Caco-2 (cell line): ENCODE measurements around the gene ASB1. TPM values are rescaled to one million over a fixed set of nuclear protein-coding genes. Genes with fewer than 3 reads are reported as not detected.
A peak's percentile ranks its signal among the peaks of the same experiment; 100 is the strongest.

Source experiments
- BruUV-seq: library from RNA; stranded (reverse); fragments of 400-500 nt; replicated peaks from 2 replicates; lab custom pipeline; 2021; lab: Mats Ljungman, UMichigan
- CTCF ChIA-PET: fragments of 300-600 bp; sonication (Branson Sonifier 250); formaldehyde crosslinking; loops from one replicate; lab custom pipeline; 2022; ENCODE audit warnings: antibody characterized with exemption; lab: Charles Lee
- POLR2A ChIA-PET: fragments of 300-600 bp; sonication (Branson Sonifier 250); formaldehyde crosslinking; loops from one replicate; lab custom pipeline; 2022; ENCODE audit warnings: antibody characterized with exemption; lab: Charles Lee
- DNase-seq, 2 experiments: peaks; one replicate each; pipeline versions ENCODE4 v3.0.0 to v3.0.0-alpha.2; 2020 to 2022
- H3K27me3 ChIP-seq: replicated peaks from 2 replicates; pipeline ENCODE4 v1.6.0; 2011; ENCODE audit warnings: low read length; ENCODE audit not compliant: control insufficient read depth, insufficient read depth
- H3K36me3 ChIP-seq: 2 replicates; pipeline ENCODE4 v1.5.1; 2011; ENCODE audit warnings: low read length; ENCODE audit not compliant: control insufficient read depth, insufficient read depth
- H3K4me1 ChIP-seq: fragments of 250-450 bp; sonication (Bioruptor Pico); 2 replicates; pipeline ENCODE4 v1.5.1; 2020; ENCODE audit warnings: mild to moderate bottlenecking
- H3K4me3 ChIP-seq: 2 replicates; pipeline ENCODE4 v1.5.1; 2011; ENCODE audit warnings: low read depth, mild to moderate bottlenecking, control low read depth, low read length
- H3K9me3 ChIP-seq: fragments of 250-450 bp; sonication (Bioruptor Pico); 2 replicates; pipeline ENCODE4 v1.5.1; 2020; ENCODE audit warnings: mild to moderate bottlenecking, moderate library complexity
- H3K27ac Mint-ChIP-seq: one replicate; pipeline ENCODE4 v1.8.0; 2022; ENCODE audit warnings: mixed read lengths; ENCODE audit not compliant: unreplicated experiment
- H3K27me3 Mint-ChIP-seq: one replicate; pipeline ENCODE4 v1.8.0; 2022; ENCODE audit warnings: mixed read lengths; ENCODE audit not compliant: insufficient read depth, unreplicated experiment
- H3K36me3 Mint-ChIP-seq: one replicate; pipeline ENCODE4 v1.8.0; 2022; ENCODE audit warnings: mild to moderate bottlenecking, mixed read lengths; ENCODE audit not compliant: insufficient read depth, unreplicated experiment
- H3K4me1 Mint-ChIP-seq: one replicate; pipeline ENCODE4 v1.8.0; 2022; ENCODE audit warnings: low read depth, mixed read lengths; ENCODE audit not compliant: unreplicated experiment
- H3K4me3 Mint-ChIP-seq: one replicate; pipeline ENCODE4 v1.8.0; 2022; ENCODE audit warnings: mild to moderate bottlenecking, moderate library complexity, mixed read lengths; ENCODE audit not compliant: unreplicated experiment
- H3K9me3 Mint-ChIP-seq: one replicate; pipeline ENCODE4 v1.8.0; 2022; ENCODE audit warnings: mixed read lengths; ENCODE audit not compliant: unreplicated experiment
- CTCF ChIP-seq, 2 experiments: fragments of 200-600 bp in 1 of 2; IDR thresholded peaks; 1 replicate in 1 of 2; 2 replicates in 1 of 2; pipeline versions ENCODE4 v1.5.1 to v1.8.0; 2011 to 2022; ENCODE audit warnings: antibody characterized with exemption in 1 of 2, control low read depth in 1 of 2, inconsistent platforms in 1 of 2, low read depth in 1 of 2, low read length in 1 of 2, mild to moderate bottlenecking in 1 of 2, moderate library complexity in 1 of 2; ENCODE audit not compliant: insufficient read depth in 1 of 2, severe bottlenecking in 1 of 2, unreplicated experiment in 1 of 2
- intact Hi-C: fragments of 100-400 bp; cut with micrococcal nuclease; formaldehyde crosslinking; loops from one replicate; pipeline ENCODE4 v1.10.0; 2022; ENCODE audit not compliant: unreplicated experiment
- total RNA-seq: library from RNA; stranded (reverse); gene quantifications from 2 replicates; pipeline ENCODE4 v1.2.3, GENCODE V29; 2022

The ASB1 gene
- total RNA-seq, 1 experiment from 2014 or later, result 16.9 TPM

- Histone ChIP-seq H3K9me3 (no peaks in the 10 kb centered on the region), H3K4me1 (0 out of 2 replicates have a peak, but pooled peaks cover 6% of the 10 kb centered on the region), H3K4me3 (peak overlapping the region; percentile 88), H3K27me3 (no peaks in the 10 kb centered on the region), H3K36me3 (no peaks in the 10 kb centered on the region)
- intact Hi-C loops, result no loop called here
- no peaks in the 10 kb centered on the region for H3K9me3 Mint-ChIP-seq
- no peak for TF ChIP-seq CTCF (IDR thresholded peaks at IDR 0.05; ENCODE audit: insufficient read depth in 1 of 2, low read depth in 1 of 2, low read length in 1 of 2, severe bottlenecking in 1 of 2, unreplicated experiment in 1 of 2)
- no peak overlapping the region for H3K4me3 Mint-ChIP-seq
- ChIA-PET POLR2A (no interaction called here), CTCF (no interaction called here)
- BruUV-seq, result no TSS peak
- H3K27me3 Mint-ChIP-seq, result no peaks in the 10 kb centered on the region
- H3K4me1 Mint-ChIP-seq, result no peaks in the 10 kb centered on the region
- no peak overlapping the region for H3K27ac Mint-ChIP-seq
- peaks cover 17% of the 10 kb centered on the region for H3K36me3 Mint-ChIP-seq
- no peak for DNase-seq
These were observed 1.2 kb upstream of the ASB1 start for GRCh38 chr2:238425505-238425978.

GRCh38 chr2:238425979-238426567 lies 654 bp upstream of the ASB1 start:
- intact Hi-C loops, result loop anchor here (2.0 kb wide), 1 partner anchor 69 kb away; no protein-coding TSS in a partner anchor
- BruUV-seq, result no TSS peak
- DNase-seq, result no peak
- Histone ChIP-seq H3K9me3 (no peaks in the 10 kb centered on the region), H3K27me3 (no peaks in the 10 kb centered on the region), H3K4me3 (peak overlapping the region; percentile 88), H3K36me3 (no peaks in the 10 kb centered on the region), H3K4me1 (0 out of 2 replicates have a peak, but pooled peaks cover 6% of the 10 kb centered on the region)
- ChIA-PET CTCF (no interaction called here), POLR2A (no interaction called here)
- Mint-ChIP-seq H3K4me3 (peak overlapping the region; percentile 81), H3K27me3 (no peaks in the 10 kb centered on the region), H3K27ac (no peak overlapping the region), H3K9me3 (no peaks in the 10 kb centered on the region), H3K4me1 (no peaks in the 10 kb centered on the region), H3K36me3 (peaks cover 21% of the 10 kb centered on the region)
- no peak for TF ChIP-seq CTCF (IDR thresholded peaks at IDR 0.05; ENCODE audit: insufficient read depth in 1 of 2, low read depth in 1 of 2, low read length in 1 of 2, severe bottlenecking in 1 of 2, unreplicated experiment in 1 of 2)

- Histone ChIP-seq H3K27me3 (no peaks in the 10 kb centered on the region), H3K9me3 (no peaks in the 10 kb centered on the region), H3K36me3 (no peaks in the 10 kb centered on the region), H3K4me3 (peak overlapping the region; percentile 88), H3K4me1 (0 out of 2 replicates have a peak, but pooled peaks cover 6% of the 10 kb centered on the region)
- peaks cover 21% of the 10 kb centered on the region for H3K36me3 Mint-ChIP-seq
- H3K4me3 Mint-ChIP-seq, result peak overlapping the region; percentile 81
- H3K4me1 Mint-ChIP-seq, result no peaks in the 10 kb centered on the region
- no peak for TF ChIP-seq CTCF (IDR thresholded peaks at IDR 0.05; ENCODE audit: insufficient read depth in 1 of 2, low read depth in 1 of 2, low read length in 1 of 2, severe bottlenecking in 1 of 2, unreplicated experiment in 1 of 2)
- H3K27me3 Mint-ChIP-seq, result no peaks in the 10 kb centered on the region
- DNase-seq, result no peak
- peak overlapping the region; percentile 48 for H3K27ac Mint-ChIP-seq
- intact Hi-C loops, result loop anchor here (2.0 kb wide), 1 partner anchor 71 kb away; no protein-coding TSS in a partner anchor
- BruUV-seq, result no TSS peak
- no peaks in the 10 kb centered on the region for H3K9me3 Mint-ChIP-seq
- CTCF ChIA-PET, result no interaction called here
- POLR2A ChIA-PET, result no interaction called here
These were observed 872 bp downstream of the ASB1 start for GRCh38 chr2:238427435-238428162.
